PC-9 (cell line): Measurements from ENCODE around the gene MAGI1.

ENCODE experiments used
- CTCF ChIP-seq: fragments of 200-600 bp; sonication (generic); conservative IDR thresholded peaks from 2 replicates; pipeline ENCODE4 v1.6.1; 2017; ENCODE audit warnings: mixed run types, antibody characterized with exemption, mild to moderate bottlenecking, moderate library complexity
- EZH2 ChIP-seq: fragments of 200-600 bp; sonication (generic); IDR thresholded peaks from 2 replicates; pipeline ENCODE4 v1.8.0; 2017; ENCODE audit warnings: antibody characterized with exemption, low read depth

GRCh38 chr3:65432388-65433003, 606.2 kb downstream of the MAGI1 start:
- TF ChIP-seq CTCF (no peak), EZH2 (no peak)
